GM12872 (cell line): ENCODE measurements around the gene ARHGAP1.
A peak's percentile ranks its signal among the peaks of the same experiment; 100 is the strongest.

Experiments
- CTCF ChIP-seq: IDR thresholded peaks from 3 replicates; pipeline ENCODE4 v1.5.1; 2011; ENCODE audit warnings: low read depth, mild to moderate bottlenecking, low read length, moderate library complexity; ENCODE audit not compliant: insufficient read depth

Gene ARHGAP1

GRCh38 chr11:46675288-46675851 lies 25.0 kb downstream of the ARHGAP1 start:
- no peak for TF ChIP-seq CTCF

- TF ChIP-seq CTCF = no peak
Measured at GRCh38 chr11:46674463-46675287, 25.7 kb downstream of the ARHGAP1 start.

- no peak for TF ChIP-seq CTCF
Measured at GRCh38 chr11:46673713-46674462, 26.5 kb downstream of the ARHGAP1 start.

GRCh38 chr11:46672381-46672839 lies 28.0 kb downstream of the ARHGAP1 start:
- no peak for TF ChIP-seq CTCF

GRCh38 chr11:46671958-46672315 lies 28.5 kb downstream of the ARHGAP1 start:
- no peak for TF ChIP-seq CTCF

- peak; percentile 47 for TF ChIP-seq CTCF
Measured at GRCh38 chr11:46669711-46670139, 30.7 kb downstream of the ARHGAP1 start.

GRCh38 chr11:46668480-46669085 lies 31.8 kb downstream of the ARHGAP1 start:
- TF ChIP-seq CTCF = no peak
